GM21367 (cell line): Measurements from ENCODE around the gene RASA2.
"Not testable (repeated sequence)": the region's sequence is repeated elsewhere in the genome, so short reads cannot be mapped to it uniquely, and the experiment has no call there.

Experiments
- ATAC-seq: cut with Tn5 transposase; IDR thresholded peaks from one replicate; pipeline ENCODE4 v1.9.1; 2021; ENCODE audit not compliant: unreplicated experiment

Gene RASA2

DNA sequence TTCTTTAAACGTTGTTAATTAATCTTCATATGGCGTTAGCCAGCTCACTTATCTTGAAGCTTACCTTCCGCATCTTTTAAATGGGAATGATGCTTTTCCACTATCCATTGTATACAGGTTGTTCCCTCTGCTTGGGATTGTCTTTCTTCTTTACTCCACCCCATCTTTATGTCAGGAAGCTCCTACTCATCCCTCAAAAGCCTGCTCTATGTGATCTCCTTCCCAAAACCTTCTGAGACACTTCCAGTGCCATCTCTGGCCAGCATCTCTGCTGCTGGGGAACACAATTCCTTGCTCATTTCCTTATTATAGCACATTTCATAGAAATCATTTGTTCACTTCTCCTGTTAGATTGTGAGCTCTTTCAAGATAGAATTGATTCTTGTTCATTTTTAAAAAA, 4.3 kb downstream of the RASA2 start:
- no peak for ATAC-seq

DNA sequence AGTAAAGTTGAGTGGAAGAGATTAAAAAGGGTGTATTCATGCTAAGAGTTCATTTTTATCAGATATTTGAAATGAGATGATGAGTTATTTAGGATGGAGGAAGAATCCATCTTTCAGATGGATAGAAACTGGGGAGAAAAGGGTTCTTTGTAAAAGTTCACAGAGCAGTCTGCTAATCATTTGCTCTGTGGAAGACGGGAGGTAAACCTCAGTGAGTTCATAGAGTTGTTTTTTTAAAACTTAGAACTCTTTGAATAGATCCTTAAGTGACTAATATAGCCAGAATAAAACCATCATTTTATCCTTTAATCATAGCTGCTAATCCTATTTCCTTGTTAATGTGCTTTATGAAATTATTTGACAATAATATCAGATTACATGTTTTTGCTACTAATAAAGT, 5.1 kb downstream of the RASA2 start:
- ATAC-seq, result no peak

DNA sequence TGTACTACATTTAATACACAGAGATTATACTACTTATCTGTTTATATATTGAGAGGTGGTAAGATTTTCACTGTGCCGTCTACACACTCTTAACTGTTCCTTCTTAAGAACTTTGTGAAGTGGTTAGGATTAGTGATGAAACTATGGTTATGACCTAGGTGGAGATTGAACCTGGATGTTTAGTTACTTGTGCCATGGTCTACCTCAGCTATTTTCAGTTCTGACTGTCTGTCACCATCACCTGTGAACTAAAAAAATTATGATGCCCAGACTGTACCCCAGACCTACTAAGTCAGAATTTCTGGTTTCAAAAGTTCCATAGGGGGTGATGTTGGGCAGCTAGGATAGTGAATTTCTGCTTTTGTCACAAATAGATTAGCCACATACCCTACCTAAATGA, 6.4 kb downstream of the RASA2 start:
- no peak for ATAC-seq

DNA sequence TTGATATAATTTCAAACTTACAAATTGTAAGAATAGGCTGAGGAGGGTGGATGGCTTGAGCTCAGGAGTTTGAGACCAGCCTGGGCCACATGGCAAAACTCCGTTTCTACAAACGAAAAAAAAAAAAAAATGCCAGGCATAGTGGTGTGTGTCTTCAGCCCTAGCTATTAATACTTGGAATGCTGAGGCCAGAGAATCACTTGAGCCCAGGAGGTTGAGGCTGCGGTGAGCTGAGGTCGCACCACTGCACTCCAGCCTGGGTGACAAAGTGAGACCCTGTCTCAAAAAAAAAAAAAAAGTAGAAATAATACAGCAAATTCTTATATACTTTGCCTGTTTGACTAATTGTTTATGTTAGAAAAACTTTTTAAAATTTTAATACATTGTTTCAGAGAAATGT, 10.8 kb downstream of the RASA2 start:
- not testable (repeated sequence) for ATAC-seq

DNA sequence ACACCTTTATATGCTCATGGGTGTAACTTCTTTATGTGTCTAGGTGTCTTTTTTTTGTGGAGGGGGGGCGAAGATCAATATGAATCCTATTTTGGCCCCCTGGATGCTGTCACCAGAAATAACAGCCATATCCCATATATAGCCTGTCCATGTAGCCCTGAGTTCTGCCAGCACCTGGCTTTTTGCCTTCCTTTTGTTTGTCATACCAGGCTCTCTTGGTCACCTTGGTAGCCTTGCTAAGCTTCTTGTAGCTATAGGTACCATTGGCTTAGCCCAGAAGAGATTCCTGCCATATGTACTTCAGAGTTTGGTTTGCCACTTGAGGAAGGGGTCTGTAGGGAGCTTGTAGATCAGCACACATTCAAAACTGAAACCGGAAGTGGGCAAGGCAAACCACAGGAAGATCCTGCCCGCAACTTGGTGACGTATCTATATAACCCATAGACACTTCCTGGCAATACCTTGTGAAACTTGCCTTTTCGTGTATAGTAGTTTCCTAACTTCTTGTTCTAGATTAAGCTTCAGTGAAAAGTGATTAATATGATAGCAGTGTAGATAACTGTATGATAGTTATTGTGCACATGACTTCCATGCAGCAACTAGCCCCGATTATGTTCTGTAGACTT, 11.9 kb downstream of the RASA2 start:
- ATAC-seq, result peak; percentile 91

DNA sequence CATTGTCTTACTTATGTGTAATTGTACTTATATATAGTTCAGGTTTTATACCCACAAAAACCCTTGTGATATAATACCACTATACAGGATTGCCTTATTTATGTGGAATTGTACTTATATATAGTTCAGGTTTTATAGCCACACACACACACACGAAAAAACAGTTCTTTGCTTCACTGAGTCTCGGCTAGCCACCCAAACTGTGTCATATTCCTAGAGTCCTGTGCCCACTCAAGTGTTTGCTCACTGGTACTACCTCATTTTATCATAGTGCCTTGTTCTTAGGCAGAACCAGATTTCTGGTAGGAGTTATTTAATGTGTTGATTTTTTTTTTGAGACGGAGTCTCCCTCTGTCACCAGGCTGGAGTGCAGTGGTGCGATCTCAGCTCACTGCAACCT, 12.5 kb downstream of the RASA2 start:
- ATAC-seq, result no peak

DNA sequence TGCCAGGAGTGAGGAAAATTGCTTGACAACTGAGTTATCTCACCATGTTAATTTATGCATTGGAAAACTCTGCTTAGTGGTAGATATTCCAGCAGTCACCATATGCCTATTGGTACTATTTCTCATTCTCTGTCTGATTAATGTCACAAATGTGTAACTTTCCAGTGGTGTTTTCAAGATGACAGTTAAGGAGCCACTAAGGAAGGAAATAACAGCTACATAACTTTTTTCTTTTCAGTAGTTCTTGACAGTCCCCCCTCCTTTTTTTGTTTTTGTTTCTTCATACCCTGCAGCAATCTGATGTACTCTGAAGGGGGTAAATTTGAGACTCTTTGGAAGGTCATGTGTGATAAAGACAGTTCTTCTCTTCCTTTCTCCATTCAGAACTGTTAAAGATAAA, 13.1 kb downstream of the RASA2 start:
- no peak for ATAC-seq

DNA sequence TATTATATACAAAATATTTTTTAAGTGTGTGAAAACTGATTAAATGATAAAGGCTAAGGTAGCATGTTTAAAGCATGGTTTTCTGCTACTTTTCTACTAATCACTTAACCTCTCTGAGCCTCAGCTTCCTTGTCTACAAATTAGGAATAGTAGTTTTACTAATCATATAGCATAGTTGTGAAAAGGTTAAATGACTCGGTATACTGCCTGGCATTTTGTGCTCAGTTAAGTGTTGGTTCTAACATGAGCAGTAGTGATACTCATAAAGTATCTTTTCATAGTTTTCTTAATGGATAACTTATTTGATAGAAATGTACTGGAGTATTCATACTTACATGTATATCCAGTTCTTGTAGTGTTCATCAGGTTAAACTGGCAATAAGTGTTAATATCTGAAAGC, 13.6 kb downstream of the RASA2 start:
- ATAC-seq, result no peak

DNA sequence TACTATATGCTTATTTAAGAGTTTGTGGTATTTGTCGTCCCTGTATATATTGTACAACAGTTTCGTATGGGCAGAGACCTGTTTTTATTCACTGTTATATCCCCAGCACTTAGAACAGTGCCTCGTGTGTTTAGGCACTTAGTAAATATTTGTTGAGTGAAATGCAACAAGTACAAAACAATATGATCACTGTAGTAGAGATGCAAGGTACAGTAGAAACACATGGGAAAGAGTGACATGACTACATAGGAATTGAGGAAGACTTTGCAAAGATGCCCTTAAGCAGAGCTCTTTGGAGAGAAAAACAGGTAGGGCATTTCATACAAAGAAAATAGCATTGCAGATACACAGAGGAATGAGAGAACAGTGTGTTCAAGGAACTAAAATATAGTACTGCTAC, 18.3 kb downstream of the RASA2 start:
- no peak for ATAC-seq

DNA sequence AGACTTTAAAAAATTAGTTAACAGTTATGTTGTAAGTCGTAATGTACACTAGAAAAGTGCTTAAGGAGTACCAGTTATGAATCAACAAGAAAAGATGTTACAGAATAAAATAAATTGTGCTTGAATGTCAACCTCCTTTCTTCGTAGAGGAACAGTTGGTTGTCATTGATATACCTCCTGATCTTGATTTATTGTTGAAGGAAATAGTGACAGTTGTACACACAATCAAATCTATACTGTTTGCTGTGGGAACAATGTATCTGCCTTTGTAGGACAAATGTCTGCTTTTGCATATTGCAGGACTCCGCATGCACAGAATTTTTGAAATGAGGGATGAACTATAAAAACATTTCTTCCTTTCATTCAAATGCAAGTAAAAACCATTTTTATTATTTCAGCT, 19.2 kb downstream of the RASA2 start:
- ATAC-seq, result no peak

DNA sequence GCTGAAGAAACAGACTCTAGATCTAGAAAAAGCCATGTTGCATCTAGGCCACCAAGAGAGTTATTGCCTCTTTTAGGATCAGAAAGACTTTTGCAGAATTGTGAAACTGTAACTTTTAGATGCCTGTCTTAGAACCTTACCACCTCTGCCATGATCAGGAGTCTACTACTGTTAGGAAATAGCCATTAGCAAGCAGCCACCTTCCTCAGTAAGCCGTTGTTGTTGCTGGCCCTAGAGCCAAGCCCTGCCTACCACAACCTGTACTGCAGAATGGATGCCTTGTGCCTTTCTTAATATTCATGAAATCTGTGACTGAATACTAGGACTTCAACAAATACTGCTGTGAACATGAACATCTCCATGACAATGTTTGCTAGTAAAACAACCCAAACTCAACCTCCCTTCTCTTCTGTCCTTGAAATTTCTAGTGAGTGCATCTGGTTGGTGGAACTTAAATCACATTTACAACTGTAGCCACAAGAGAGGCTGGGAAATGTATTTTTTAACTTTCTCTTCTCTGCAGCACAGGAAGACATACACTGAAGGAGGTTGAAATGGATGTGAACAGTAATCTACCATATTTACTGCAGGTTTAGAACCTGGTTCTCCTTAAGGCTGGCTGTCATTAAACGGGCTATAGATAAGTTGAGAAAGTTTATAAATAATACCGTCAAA, 20.7 kb downstream of the RASA2 start:
- ATAC-seq, result no peak

DNA sequence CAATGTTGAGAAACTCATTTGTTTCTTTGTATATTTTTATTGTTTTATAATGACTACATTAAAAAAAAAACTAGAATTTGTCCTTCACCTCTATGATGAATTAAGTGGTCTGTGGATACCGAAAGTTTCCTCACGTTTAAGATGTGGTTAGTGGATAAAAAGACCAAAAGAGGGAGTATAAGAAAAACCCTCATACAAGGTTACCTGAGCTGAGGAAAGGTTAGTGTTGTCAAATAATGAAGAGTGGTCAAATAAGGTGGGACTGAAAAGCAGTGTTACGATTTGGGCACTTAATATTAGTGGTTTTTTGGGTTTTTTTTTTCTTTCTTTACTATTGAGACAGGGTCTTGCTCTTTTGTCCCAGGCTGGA, 21.2 kb downstream of the RASA2 start:
- no peak for ATAC-seq

DNA sequence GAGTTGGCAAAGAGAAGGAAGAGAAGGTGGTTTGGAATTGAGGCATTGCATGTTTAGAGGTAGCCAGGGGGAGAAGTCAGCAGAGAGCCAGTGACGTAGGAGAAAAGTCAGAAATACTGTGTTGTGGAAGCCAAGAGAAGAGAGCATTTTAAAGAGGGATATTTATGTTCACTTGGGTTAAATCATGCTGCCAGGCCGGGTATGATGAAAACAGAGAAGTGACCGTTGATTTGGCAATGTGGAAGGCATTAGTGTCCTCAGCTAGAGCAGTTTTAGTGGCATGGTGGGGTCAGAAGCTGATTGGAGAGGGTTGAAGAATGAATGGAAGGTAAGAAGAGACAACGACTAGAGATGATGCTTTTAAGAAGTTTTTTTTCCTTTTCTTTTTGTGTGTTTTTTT, 24.5 kb downstream of the RASA2 start:
- ATAC-seq, result no peak

DNA sequence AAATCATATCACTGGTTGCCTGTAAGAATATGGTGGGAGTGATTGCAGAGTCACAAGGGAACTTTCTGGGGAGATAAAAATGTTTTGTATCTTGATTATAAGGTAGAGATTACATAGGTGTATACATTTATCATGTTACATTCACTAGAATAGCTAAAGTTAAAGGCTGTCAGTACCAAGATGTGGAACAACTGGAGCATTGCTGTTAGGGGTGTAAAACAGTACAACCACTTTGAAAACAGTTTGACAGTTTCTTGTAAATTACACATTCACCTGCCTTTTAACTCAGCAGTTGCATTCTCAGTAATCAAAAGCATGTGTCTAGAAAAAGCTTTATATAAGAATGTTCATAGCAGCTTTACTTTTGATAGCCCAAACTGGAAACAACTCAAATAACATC, 27.6 kb downstream of the RASA2 start:
- ATAC-seq, result no peak

DNA sequence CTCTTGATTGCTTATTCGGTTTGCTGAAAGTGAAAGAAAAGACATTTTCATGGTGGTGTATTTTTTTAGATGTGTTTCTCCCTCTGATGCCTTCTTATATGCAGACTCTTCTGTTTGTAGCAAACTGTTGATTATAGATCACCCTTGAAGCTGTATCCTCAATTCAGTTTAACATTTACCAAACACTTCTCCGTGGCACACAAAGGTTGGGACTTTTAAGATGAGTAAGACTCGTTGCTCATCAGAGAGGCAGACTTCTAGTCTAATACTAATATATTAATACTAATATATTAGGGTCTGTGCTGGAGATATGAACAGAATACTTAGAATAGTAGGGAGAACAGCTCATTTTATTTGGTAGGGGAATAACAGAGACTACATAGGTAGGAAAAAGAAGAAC, 32.8 kb downstream of the RASA2 start:
- no peak for ATAC-seq

DNA sequence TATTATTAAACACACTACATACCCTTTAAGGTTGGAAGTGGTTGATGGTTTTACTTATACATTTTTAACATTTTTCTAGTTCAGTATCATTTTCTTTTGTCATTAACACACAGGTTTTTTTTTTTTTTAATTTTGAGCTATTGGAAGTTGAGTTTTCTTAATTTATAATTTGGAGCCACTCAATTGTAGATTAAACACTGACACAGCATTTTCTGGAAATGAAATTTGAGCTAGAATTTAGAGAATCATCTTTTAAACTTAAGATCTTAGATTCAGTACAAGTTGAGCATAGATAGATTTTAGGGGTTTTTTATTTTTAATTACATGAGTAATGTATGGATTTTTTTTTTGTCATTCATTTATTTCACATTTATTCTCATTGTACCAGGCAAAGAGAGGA, 35.0 kb downstream of the RASA2 start:
- ATAC-seq, result no peak

DNA sequence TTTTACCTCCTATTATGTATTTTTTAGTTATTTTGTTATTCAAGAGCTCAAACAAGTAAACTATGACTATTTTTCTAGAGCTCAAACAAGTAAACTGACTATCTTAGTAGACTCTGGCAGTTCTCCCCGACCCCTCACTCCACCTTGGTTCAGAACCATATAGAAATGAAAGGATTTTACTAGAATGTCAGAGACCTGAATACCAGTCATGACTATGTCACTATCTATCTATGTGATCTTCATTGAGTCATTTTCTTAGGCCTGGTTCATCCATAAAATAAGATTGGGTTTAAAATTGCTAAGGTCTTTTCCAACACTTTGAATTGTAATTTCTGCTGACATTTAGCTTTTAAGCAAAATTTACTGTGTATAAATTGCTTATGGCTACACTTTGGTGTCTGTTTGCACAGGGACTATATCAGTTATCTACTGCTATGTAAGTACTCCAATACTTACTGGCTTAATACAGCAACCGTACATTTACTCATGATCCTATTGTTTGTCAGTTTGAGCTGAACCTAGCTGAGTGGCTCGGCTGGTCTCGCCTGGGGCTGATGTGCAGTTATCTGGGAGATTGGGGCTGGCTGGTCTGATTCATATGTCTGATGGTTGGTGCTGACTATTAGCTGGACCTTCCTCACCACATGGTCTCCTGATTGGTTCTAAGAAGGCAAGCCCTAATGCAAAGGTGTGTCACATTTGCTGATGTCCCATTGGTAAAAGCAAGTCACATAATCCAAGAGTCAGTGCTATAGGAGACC, 37.0 kb downstream of the RASA2 start:
- no peak for ATAC-seq

DNA sequence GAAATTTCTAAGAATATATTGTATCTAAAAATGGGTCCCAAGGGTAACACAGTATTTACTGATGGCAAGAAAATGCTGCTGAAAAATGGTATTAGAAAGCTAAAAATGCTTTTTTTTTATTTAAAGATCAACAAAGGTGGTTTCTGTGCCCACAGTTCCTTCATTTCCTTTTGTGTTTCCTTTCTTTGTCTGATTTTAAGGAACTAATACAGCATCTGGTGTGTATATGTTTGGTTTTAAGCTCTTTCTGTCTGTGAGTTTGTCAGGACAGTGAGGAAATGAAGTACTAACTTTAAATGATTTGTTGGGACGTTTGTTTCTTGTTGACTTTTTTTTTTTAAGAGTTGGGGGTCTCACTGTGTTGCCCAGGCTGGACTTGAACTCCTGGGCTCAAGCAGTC, 38.2 kb downstream of the RASA2 start:
- ATAC-seq, result no peak

DNA sequence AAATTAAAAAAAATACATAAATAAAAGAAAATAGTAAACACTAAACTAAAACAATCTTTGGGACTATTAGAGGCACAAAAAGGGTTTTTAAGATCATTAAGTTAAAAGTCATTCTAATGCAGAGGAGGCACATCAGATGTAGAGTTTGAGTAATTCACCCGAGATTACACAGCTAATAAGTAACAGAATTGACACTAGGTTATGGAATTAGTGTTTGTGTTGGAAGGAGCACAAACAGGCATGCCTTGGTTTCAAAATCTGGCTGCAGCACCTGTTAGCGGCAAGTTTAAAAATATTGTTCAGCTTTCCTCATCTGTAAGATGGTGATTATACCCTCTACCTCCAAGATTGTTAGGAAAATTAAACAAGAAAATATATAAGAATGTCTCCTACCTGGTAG, 39.0 kb downstream of the RASA2 start:
- ATAC-seq, result no peak

DNA sequence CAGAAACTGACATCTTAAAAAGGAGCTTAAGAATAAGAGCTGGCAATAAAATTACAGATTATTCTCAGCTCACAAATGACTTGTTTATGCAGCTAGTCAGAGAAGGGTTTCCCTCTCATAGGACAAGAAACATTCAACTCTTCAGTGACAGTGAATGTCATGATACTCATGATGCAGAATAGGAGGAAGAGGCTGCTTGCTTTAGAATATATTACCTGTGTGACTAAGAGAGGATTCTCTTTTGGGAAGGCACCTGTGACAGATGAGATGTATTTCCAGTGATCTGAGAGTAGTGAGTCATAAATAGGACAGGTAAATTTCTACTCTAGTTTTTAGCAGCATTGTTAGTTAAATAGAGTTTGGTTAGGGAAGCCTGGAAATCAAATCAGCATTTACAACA, 39.9 kb downstream of the RASA2 start:
- no peak for ATAC-seq

DNA sequence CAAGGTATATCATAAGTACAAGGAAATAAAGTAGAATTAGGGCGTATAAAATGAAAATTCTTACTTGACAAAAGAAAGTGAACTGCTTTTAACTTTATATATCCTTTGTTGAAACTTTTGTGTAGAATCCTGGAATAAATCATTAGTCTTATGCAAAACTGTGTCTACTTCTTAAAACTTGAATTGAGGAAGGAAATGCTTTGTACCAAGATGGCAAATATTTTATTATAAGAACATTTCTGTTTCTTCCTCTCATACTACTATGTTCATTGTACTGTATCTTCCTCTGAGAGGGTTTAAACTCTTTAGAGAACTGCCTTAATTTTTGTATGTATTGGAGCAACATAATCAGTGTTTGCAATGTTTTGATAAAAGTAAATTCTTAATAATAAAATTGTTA, 42.0 kb downstream of the RASA2 start:
- ATAC-seq, result no peak

DNA sequence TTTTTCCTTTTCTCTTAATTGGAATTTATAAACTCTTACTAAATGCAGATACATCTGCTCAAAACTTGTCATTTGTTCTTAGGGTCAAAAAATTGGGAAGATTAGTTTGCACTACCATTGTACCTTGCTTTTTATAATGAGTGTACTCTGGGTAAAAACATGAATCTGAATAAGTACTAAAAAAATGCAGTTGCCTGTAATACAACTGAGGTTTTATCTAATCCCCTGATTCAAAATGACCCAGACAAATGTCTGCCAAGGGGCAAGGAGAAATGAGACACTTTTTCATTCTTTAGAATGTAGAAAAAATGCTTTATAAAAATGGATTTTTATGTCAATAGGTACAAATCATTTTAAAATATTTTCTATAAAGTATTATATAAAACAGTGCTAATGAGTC, 42.4 kb downstream of the RASA2 start:
- ATAC-seq, result no peak
